Stimulated activated CD4-positive, alpha-beta T cell treated with anti-CD3 and anti-CD28 coated beads, Interleukin-1b, Interleukin-23, amount 100 ng/mL, for 48 hours (primary cell): ENCODE data around the gene CCDC171.
"Not testable (repeated sequence)": the region's sequence is repeated elsewhere in the genome, so short reads cannot be mapped to it uniquely, and the experiment has no call there.

Experiments used
- DNase-seq: peaks from one replicate; pipeline ENCODE4 v3.0.0-alpha.2; 2020

The CCDC171 gene

DNA sequence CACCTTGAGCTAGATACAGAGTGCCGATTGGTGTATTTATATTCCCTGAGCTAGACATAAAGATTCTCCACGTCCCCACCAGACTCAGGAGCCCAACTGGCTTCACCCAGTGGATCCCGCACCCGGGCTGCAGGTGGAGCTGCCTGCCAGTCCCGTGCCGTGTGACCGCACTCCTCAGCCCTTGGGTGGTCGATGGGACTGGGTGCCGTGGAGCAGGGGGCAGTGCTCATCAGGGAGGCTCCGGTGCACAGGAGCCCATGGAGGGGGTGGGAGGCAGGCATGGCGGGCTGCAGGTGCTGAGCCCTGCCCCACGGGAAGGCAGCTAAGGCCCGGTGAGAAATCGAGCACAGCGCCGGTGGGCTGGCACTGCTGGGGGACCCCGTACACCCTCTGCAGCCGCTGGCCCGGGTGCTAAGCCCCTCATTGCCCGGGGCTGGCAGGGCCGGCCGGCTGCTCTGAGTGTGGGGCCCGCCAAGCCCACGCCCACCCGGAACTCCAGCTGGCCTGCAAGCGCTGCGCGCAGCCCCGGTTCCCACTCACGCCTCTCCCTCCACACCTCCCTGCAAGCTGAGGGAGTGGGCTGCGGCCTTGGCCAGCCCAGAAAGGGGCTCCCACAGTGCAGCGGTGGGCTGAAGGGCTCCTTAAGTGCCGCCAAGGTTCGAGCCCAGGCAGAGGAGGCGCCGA lies 147.2 kb downstream of the CCDC171 start:
- DNase-seq = not testable (repeated sequence)

DNA sequence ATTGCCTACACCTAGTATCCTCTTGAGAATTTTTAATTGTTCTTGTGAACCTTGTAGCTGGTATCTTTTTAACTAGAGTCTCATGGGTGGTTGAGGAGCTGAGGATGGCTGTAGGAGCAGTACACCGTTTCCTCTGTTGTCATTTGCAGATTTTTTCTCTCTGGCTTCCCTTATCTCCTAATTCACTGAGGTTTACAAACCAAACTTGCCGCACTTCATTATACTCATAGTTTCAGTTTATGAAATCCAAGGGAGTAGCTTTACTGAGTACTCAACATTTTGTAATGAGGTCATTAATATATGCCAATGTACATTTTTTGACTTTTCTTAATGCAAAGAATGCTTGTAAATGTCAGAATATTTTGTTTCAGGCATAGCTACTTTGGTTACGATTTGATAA lies 154.2 kb downstream of the CCDC171 start:
- no peak for DNase-seq

- no peak for DNase-seq
Observed at GRCh38 chr9:15711531-15711930, 158.7 kb downstream of the CCDC171 start.

DNA sequence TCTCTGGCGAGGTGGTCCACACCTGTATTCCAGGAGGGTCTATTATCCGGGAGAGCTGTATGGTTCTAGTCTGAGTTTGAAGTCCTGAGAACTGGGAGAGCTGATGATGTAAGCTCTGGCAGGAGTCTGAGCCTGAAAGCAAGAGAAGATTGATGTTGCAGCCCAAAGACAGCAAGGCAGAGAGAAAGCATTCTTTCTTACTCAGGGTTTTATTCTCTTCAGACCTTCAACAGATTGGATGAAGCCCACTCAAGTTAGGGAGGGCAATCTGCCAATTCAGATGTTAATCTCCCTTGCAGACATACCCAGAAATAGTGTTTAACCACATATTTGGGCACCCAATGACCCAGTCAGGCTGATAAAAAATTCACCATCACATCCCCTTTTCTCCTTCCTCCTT lies 159.1 kb downstream of the CCDC171 start:
- DNase-seq = no peak

- no peak for DNase-seq
Observed at GRCh38 chr9:15714746-15715145, 161.9 kb downstream of the CCDC171 start.

DNA sequence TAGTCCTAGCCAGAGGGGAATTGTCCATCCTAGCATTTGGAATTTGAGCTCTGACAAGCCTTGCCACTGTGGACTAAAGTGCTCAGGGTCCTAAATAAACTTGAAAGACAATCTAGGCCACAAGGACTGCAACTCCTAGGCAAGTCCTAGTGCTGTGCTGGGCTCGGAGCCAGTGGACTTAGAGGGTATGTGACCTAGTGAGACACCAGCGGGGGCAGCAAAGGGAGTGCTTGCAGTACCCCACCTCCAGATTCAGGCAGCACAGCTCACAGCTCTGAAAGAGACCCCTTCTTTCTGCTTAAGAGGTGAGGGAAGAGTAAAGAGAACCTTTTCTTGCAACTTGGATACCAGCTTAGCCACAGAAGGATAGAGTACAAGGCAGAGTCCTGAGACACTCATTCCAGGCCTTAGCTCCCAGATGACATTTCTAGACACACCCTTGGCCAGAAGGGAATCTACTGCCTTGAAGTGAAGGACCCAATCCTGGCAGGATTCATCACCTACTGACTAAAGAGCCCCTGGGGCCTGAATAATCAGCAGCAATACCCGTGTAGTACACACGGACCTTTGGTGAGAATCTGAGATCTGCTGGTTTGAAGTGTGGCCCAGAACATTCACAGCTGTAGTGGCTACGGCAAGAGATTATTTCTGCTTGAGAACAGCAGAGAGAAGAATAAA lies 164.6 kb downstream of the CCDC171 start:
- no peak for DNase-seq

DNA sequence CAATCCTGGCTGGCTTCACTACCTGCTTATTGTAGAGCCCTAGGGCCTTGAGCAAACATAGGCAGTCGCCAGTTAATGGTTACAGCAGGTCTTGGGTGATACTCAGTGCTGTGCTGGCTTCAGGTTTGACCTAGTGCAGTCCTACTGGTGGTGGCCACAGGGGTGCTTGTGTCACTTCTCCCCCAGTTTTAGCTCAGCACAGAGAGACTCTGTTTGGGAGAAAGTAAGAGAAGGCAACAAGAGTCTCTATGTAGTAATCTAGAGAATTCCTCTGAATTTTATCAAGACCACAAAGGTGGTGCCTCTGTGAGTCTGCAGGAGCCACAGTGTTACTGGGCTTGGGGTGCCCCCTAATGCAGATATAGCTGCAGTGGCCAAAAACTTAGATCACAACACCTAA lies 165.6 kb downstream of the CCDC171 start:
- no peak for DNase-seq

DNA sequence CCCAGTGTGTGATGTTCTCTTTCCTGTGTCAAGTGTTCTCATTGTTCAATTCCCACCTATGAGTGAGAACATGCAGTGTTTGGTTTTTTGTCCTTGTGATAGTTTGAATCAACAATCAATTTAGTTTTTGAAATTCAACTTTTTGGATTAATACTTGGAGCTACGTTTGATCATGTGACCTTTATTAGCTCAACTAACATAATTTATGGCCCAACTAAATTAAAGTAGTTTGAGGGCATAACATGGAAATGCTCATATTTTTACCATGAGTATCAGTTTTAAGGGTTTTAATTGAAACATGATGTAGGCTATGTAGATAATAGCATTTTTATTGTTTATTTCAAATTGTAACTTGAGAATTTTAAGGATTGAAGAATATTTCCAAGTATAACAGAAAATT lies 168.0 kb downstream of the CCDC171 start:
- no peak for DNase-seq

DNA sequence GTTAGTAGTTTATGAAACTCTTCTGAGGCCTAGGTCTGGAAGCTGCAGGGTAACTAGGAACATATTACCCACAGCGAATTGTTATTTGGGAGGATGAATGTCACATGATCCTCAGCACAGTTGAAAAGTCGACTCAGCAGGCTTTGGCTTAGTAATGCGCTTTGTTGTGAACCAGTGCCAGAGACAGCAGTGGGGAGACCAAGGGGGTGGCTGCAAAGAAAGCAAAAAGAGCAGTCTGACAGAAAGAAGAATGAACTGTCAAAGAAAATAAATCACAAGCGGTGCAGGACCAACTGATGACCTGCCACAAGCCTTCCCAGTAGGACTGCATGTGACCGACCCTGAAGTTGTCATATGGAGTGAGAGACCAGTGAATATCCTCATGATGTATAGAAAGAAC lies 170.0 kb downstream of the CCDC171 start:
- no peak for DNase-seq

- no peak for DNase-seq
Observed at GRCh38 chr9:15724016-15724415, 171.2 kb downstream of the CCDC171 start.

GRCh38 chr9:15724612-15725011 lies 171.8 kb downstream of the CCDC171 start:
- no peak for DNase-seq

DNA sequence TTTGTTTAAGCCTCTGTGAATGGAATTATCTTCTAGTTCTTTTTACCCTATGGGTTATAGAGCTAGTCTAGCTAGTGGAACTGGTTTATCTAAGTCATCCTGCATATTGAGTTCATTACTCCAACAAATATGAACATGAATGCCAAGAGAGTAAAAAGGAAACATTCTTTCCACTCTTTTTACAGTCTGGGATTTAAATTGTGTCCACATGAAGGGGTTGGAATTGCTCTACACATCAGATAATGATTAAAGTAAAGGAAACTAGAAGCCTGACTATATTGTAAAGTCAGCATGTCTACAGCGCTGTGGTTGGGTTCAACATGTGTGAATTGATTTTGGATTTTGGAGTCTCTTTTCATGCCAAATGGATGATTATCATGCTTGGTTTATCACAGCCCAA lies 173.1 kb downstream of the CCDC171 start:
- DNase-seq = no peak

- DNase-seq = no peak
Observed at GRCh38 chr9:15729507-15729906, 176.7 kb downstream of the CCDC171 start.

- no peak for DNase-seq
Observed at GRCh38 chr9:15735083-15735857, 182.4 kb downstream of the CCDC171 start.

DNA sequence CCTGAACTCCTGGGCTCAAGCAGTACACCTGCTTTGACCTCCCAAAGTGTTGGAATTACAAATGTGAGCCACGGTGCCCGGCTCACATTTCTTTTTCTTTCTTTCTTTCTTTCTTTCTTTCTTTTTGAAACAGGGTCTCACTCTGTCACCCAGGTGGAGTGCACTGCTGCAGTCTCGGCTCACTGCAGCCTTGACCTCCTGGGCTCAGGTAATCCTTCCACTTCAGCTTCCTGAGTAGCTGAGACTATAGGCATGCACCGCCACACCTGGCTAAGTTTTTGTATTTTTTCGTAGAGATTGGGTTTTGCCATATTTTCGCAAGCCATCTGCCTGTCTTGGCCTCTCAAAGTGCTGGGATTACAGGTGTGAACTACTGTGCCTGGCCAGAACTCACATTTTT lies 183.7 kb downstream of the CCDC171 start:
- DNase-seq = no peak

GRCh38 chr9:15738011-15738410 lies 185.2 kb downstream of the CCDC171 start:
- no peak for DNase-seq

- no peak for DNase-seq
Observed at GRCh38 chr9:15741015-15741414, 188.2 kb downstream of the CCDC171 start.

DNA sequence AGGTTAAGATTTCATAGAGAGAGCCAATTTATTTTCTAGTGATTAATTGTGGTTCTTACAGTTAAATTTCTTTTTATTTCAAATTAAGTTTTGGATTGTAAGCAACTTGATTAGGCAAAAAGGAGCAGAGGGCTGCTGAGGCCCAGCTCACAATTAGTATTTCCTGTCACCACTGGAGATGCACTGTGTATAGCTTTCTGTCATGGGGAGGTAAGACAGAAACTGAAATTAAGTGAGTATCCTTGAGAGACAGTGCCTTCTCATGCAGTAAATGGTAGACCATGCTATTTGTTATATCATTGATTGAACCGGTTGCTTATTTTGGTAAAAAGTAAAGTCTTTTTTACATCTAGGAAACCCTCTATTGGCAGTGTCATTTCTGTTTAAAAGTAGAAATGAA lies 190.7 kb downstream of the CCDC171 start:
- no peak for DNase-seq

- no peak for DNase-seq
Observed at GRCh38 chr9:15744196-15744595, 191.4 kb downstream of the CCDC171 start.

DNA sequence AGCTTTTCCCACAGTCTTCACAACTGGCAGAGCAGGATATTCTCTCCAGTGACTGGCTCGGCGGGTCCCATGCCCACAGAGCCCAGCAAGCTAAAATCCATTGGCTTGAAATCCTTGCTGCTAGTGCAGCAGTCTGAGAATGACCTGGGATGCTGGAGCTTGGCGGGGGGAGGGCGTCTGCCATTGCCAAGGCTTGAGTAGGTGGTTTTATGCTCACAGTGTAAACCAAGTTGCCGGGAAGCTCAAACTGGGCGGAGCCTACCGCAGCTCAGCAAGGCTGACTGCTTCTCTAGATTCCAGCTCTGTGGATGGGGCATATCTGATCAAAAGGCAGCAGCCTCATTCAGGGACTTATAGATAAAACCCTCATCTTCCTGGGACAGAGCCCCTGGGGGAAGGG lies 194.1 kb downstream of the CCDC171 start:
- DNase-seq = no peak

- DNase-seq = no peak
Observed at GRCh38 chr9:15755660-15756059, 202.8 kb downstream of the CCDC171 start.

DNA sequence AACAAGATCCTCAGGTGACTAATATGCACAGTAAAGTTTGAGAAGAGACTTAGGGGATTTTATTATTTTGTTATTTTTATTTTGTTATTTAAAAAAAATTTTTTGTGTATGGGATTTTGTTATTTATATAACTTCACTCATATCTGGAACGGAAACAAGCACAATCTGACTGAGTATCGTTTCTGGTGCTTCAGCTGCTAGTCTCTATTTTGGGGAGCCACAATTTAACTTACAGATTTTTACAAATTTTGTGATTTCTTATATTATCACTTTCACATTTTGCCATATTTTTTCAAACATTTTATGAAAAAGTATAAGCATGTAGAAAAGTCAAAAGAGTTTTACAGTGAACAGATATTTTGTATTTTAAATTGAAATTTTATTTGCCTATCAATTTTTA lies 208.7 kb downstream of the CCDC171 start:
- DNase-seq = no peak

- DNase-seq = no peak
Observed at GRCh38 chr9:15763371-15763770, 210.5 kb downstream of the CCDC171 start.

DNA sequence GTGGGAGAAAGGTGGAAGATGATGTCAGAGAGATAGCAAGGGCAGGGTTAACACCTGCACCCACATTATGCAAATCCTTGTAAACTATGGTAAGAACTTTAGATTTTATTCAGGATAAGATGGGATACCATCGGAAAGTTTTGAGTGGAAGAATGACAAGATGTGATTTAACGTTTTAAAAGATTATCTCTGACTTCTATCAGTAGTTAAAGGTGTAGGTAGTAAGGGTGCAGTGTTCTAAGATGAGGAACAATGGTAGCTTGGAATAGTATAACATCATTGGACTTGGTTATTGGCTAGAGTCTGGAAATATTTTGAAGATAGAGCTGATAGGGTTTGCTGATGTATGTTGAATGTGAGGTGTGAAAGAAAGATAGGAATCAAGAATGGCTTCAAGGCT lies 211.3 kb downstream of the CCDC171 start:
- DNase-seq = no peak
